ENCODE measurements around the gene WAPL.
A peak's percentile ranks its signal among the peaks of the same experiment; 100 is the strongest.
"Not testable (repeated sequence)": the region's sequence is repeated elsewhere in the genome, so short reads cannot be mapped to it uniquely, and the experiment has no call there.

The WAPL gene

DNA sequence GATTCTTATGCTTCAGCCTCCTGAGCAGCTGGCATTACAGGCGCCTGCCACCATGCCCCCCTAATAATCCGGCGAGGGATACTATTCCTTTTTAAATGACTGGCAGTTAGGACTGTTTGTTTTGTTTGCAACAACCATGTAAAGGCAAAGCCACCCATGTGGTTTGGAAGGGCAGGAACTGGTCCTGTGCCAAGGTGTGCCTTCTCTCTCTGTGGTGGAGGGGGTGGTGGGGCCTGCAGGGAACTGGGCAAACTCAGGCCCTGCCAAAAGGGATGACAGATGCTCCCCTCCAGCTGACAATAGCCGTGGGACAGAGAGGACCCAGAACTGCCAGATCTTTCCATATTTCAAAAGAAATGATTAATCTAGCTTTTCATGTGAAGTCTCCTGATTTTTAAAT, 23.5 kb upstream of the WAPL start:
- Histone ChIP-seq H3K27ac (ENCODE audit: insufficient read depth, low read length, poor library complexity, severe bottlenecking) (no peak overlapping the region), H3K4me3 (ENCODE audit: insufficient read depth, low read depth, low read length, poor library complexity, severe bottlenecking) (no peak overlapping the region), H3K9me3 (ENCODE audit: control insufficient read depth, low read length) (no peaks in the 10 kb centered on the region), H3K36me3 (ENCODE audit: control insufficient read depth, insufficient read depth, low read length) (no peaks in the 10 kb centered on the region), H3K27me3 (replicated peaks; ENCODE audit: control insufficient read depth, insufficient read depth, low read length, poor library complexity, severe bottlenecking) (no peaks in the 10 kb centered on the region), H3K4me1 (ENCODE audit: control insufficient read depth, insufficient read depth, low read length, poor library complexity, severe bottlenecking) (no peaks in the 10 kb centered on the region)
- no peak for DNase-seq

DNA sequence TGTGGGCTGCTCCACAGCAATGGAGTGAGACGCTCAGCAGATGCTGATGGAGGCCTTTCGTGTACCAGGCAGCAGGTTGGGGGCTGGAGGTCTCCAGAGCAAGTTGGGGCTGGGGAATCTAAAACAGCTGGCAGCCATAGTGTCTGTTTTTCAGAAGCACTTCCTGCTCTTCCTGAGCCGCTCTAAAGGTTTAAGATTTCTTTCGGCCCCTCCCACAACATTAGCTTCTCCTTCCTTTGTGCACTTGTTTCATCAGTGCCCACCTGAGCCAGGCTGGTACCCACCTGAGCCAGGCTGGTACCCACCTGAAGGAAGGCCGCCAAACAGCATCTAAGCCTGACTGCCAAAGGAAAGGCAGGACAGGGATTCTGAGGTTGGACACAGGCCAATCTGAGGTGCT, 18.4 kb upstream of the WAPL start:
- no peak for DNase-seq
- no peaks in the 10 kb centered on the region for H3K27me3 ChIP-seq (replicated peaks; ENCODE audit: control insufficient read depth, insufficient read depth, low read length, poor library complexity, severe bottlenecking)
- no peaks in the 10 kb centered on the region for H3K36me3 ChIP-seq (ENCODE audit: control insufficient read depth, insufficient read depth, low read length)
- H3K27ac ChIP-seq (ENCODE audit: insufficient read depth, low read length, poor library complexity, severe bottlenecking), result no peak overlapping the region
- H3K4me3 ChIP-seq (ENCODE audit: insufficient read depth, low read depth, low read length, poor library complexity, severe bottlenecking), result no peak overlapping the region
- peaks cover 7% of the 10 kb centered on the region for H3K4me1 ChIP-seq (ENCODE audit: control insufficient read depth, insufficient read depth, low read length, poor library complexity, severe bottlenecking)
- no peaks in the 10 kb centered on the region for H3K9me3 ChIP-seq (ENCODE audit: control insufficient read depth, low read length)

DNA sequence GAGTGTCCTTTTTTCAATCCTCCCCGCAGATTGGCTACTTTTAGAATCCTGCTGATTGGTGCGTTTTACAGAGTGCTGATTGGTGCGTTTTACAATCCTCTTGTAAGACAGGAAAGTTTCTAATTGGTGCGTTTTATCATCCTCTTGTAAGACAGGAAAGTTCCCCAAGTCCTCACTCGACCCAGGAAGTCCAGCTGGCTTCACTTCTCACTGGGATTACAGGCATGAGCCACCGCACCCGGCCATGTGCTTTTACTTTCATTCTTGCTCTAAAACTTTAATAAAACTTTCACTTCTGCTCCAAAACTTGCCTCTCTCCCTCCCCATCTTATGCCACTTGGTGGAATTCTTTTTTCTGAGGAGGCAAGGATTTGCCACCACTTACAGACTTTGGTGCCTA, 17.0 kb upstream of the WAPL start:
- H3K4me1 ChIP-seq (ENCODE audit: control insufficient read depth, insufficient read depth, low read length, poor library complexity, severe bottlenecking), result peaks cover 7% of the 10 kb centered on the region
- no peak for DNase-seq
- no peaks in the 10 kb centered on the region for H3K27me3 ChIP-seq (replicated peaks; ENCODE audit: control insufficient read depth, insufficient read depth, low read length, poor library complexity, severe bottlenecking)
- no peaks in the 10 kb centered on the region for H3K36me3 ChIP-seq (ENCODE audit: control insufficient read depth, insufficient read depth, low read length)
- no peaks in the 10 kb centered on the region for H3K9me3 ChIP-seq (ENCODE audit: control insufficient read depth, low read length)
- no peak overlapping the region for H3K4me3 ChIP-seq (ENCODE audit: insufficient read depth, low read depth, low read length, poor library complexity, severe bottlenecking)
- no peak overlapping the region for H3K27ac ChIP-seq (ENCODE audit: insufficient read depth, low read length, poor library complexity, severe bottlenecking)

DNA sequence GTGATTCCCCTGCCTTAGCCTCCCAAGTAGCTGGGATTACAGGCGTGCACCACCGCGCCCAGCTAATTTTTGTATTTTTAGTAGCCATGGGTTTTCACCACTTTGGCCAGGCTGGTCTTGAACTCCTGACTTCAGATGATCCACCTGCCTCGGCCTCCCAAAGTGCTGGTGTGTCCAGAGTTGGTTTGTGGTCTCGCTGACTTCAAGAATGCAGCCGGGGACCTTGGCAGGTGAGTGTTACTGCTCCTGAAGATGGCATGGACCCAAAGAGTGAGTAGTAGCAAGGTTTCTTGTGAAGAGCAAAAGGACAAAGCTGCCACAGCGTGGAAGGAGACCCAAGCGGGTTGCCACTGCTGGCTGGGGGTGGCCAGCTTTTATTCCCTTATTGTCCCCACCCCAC, 16.4 kb upstream of the WAPL start:
- H3K9me3 ChIP-seq (ENCODE audit: control insufficient read depth, low read length); H3K4me1 ChIP-seq (ENCODE audit: control insufficient read depth, insufficient read depth, low read length, poor library complexity, severe bottlenecking): not testable (repeated sequence)

DNA sequence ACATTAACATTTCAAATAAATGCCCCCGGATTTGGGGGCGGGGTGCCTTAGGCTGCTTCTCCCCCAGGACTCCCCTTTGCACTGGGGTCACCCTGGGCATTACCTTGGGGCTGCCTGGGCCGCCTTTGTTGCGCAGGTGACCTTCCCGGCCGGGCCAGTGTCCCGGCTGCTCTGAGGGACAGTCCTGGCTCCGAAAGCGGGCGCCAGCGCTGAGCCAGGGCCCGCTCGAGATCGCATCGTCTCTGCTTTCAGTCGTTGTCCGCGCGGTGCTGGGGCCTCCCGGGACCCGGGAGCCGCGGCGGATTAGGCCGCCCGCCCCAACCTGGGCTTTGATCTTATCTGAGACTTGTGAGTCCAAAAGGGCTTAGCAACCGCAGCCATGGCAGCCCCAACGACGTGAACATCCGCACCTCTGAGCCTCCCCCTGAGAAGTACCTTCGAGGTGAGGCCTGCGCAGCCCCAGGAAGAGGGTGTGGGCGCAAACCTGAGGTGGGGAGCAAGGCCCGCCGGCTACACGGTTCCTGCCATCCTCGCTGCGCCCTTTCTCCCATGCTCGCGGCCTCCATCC, 14.8 kb upstream of the WAPL start:
- peak; percentile 34 to 38 (median 34) for DNase-seq
- Histone ChIP-seq H3K36me3 (ENCODE audit: control insufficient read depth, insufficient read depth, low read length) (no peaks in the 10 kb centered on the region), H3K4me3 (ENCODE audit: insufficient read depth, low read depth, low read length, poor library complexity, severe bottlenecking) (peak overlapping the region; percentile 23), H3K27ac (ENCODE audit: insufficient read depth, low read length, poor library complexity, severe bottlenecking) (peak overlapping the region; percentile 50), H3K27me3 (replicated peaks; ENCODE audit: control insufficient read depth, insufficient read depth, low read length, poor library complexity, severe bottlenecking) (no peaks in the 10 kb centered on the region), H3K9me3 (ENCODE audit: control insufficient read depth, low read length) (no peaks in the 10 kb centered on the region), H3K4me1 (ENCODE audit: control insufficient read depth, insufficient read depth, low read length, poor library complexity, severe bottlenecking) (peaks cover 7% of the 10 kb centered on the region)

More for the DNA sequence above, 16.4 kb upstream of the WAPL start:
- H3K27me3 ChIP-seq (replicated peaks; ENCODE audit: control insufficient read depth, insufficient read depth, low read length, poor library complexity, severe bottlenecking); DNase-seq; H3K36me3 ChIP-seq (ENCODE audit: control insufficient read depth, insufficient read depth, low read length); H3K4me3 ChIP-seq (ENCODE audit: insufficient read depth, low read depth, low read length, poor library complexity, severe bottlenecking); H3K27ac ChIP-seq (ENCODE audit: insufficient read depth, low read length, poor library complexity, severe bottlenecking): not testable (repeated sequence)

DNA sequence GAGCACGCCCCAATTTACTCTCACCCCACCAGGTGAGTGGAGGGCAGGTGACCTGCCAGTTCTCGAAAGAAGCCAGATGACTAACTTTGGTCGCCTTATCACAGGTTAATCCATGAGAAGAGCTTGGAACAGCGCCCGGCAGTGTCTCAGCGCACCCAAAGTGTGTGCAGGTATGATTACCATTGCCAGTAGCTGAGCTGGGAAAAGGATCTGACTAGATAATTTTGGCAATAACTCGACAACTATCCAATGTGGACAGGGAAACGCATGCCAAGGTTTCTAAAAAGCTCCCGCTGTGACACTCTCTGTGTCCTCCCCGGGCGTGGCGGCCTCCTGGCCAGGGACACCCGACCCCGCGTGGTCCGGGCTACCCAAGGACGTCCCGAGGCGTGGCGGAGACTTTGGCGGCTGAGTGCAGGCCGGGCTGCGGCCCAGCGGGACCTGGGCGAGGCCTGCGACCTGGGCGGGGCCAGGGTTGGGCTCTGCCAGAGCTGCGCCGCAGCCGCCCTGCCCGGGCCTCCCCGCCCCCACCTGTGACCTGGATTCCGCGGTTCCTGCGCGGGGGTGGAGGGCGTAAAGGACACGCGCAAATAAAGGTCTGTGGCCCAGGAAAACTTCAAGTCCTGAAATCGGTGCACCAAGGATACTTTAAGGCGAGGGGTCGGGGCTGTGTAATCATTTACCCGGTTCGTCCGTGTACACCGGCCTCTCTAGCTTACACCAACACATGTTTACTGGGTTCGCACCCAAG, 13.7 kb upstream of the WAPL start:
- Histone ChIP-seq H3K4me3 (ENCODE audit: insufficient read depth, low read depth, low read length, poor library complexity, severe bottlenecking) (no peak overlapping the region), H3K4me1 (ENCODE audit: control insufficient read depth, insufficient read depth, low read length, poor library complexity, severe bottlenecking) (peaks cover 7% of the 10 kb centered on the region), H3K27ac (ENCODE audit: insufficient read depth, low read length, poor library complexity, severe bottlenecking) (no peak overlapping the region), H3K27me3 (replicated peaks; ENCODE audit: control insufficient read depth, insufficient read depth, low read length, poor library complexity, severe bottlenecking) (no peaks in the 10 kb centered on the region), H3K36me3 (ENCODE audit: control insufficient read depth, insufficient read depth, low read length) (no peaks in the 10 kb centered on the region), H3K9me3 (ENCODE audit: control insufficient read depth, low read length) (no peaks in the 10 kb centered on the region)
- peak in 2 of 3 donors; percentile 19 to 25 for DNase-seq

DNA sequence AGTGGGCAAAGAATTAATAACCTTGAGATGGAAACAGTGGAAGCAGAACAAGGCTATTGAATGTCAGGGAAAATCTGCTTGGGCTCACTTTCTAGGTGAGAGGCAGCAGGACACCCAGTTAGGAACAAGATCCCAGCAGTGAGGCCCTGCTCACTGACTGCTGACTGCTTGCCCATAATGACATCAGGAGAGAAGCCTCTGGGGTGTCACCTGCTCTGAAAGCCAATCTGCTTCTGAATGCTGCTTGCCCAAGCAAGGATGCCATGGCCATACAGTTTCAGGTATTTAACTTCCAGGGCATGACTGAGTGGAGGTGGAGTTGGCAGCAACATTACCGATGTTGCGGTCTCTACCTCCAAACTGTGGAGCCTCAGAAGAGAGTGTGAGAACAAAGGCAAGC, 11.7 kb upstream of the WAPL start:
- H3K36me3 ChIP-seq (ENCODE audit: control insufficient read depth, insufficient read depth, low read length), result no peaks in the 10 kb centered on the region
- DNase-seq, result no peak
- peaks cover 7% of the 10 kb centered on the region for H3K4me1 ChIP-seq (ENCODE audit: control insufficient read depth, insufficient read depth, low read length, poor library complexity, severe bottlenecking)
- H3K9me3 ChIP-seq (ENCODE audit: control insufficient read depth, low read length), result no peaks in the 10 kb centered on the region
- H3K27ac ChIP-seq (ENCODE audit: insufficient read depth, low read length, poor library complexity, severe bottlenecking), result no peak overlapping the region
- H3K27me3 ChIP-seq (replicated peaks; ENCODE audit: control insufficient read depth, insufficient read depth, low read length, poor library complexity, severe bottlenecking), result no peaks in the 10 kb centered on the region
- no peak overlapping the region for H3K4me3 ChIP-seq (ENCODE audit: insufficient read depth, low read depth, low read length, poor library complexity, severe bottlenecking)

DNA sequence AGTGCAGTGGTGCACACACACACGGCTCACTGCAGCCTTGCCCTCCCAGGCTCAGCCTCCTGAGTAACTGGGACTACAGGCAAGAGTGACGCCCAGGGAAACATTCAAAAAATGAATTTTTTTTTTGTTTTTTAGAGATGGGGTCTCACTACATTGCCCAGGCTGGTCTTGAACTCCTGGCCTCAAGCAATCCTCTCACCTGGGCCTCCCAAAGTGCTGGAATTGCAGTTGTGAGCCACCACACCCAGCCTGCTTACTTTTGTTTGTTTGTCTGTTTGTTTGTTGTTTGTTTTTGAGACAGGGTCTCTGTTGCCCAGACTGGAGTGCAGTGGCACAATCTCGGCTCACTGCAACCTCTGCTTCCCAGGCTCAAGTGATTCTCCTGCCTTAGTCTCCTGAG, 7.1 kb upstream of the WAPL start:
- not testable (repeated sequence) for DNase-seq; H3K27ac ChIP-seq (ENCODE audit: insufficient read depth, low read length, poor library complexity, severe bottlenecking); H3K27me3 ChIP-seq (replicated peaks; ENCODE audit: control insufficient read depth, insufficient read depth, low read length, poor library complexity, severe bottlenecking); H3K4me3 ChIP-seq (ENCODE audit: insufficient read depth, low read depth, low read length, poor library complexity, severe bottlenecking); H3K9me3 ChIP-seq (ENCODE audit: control insufficient read depth, low read length); H3K36me3 ChIP-seq (ENCODE audit: control insufficient read depth, insufficient read depth, low read length); H3K4me1 ChIP-seq (ENCODE audit: control insufficient read depth, insufficient read depth, low read length, poor library complexity, severe bottlenecking)

DNA sequence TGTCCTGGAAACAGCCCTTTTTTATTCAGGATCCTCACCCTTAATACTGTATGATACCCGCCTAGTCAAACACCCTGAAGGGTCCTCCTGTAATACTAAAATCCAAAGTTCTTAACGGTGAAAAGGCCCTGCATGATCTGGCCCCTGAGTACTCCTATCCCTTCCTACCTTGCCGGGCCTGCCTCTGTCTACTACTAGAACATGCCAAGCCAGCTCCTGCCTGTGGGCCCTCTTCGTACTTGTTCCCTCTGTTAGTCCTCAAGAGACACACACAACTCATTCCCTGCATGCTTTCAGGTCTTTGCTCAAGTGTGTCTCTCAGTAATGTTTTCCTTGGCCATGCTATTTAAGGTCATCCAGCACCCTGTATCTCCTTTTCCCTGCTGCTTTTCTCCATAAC, 5.0 kb upstream of the WAPL start:
- no peak overlapping the region for H3K27ac ChIP-seq (ENCODE audit: insufficient read depth, low read length, poor library complexity, severe bottlenecking)
- H3K4me1 ChIP-seq (ENCODE audit: control insufficient read depth, insufficient read depth, low read length, poor library complexity, severe bottlenecking), result peaks cover 4% of the 10 kb centered on the region
- H3K27me3 ChIP-seq (replicated peaks; ENCODE audit: control insufficient read depth, insufficient read depth, low read length, poor library complexity, severe bottlenecking), result no peaks in the 10 kb centered on the region
- H3K9me3 ChIP-seq (ENCODE audit: control insufficient read depth, low read length), result no peaks in the 10 kb centered on the region
- no peak overlapping the region for H3K4me3 ChIP-seq (ENCODE audit: insufficient read depth, low read depth, low read length, poor library complexity, severe bottlenecking)
- no peak for DNase-seq
- H3K36me3 ChIP-seq (ENCODE audit: control insufficient read depth, insufficient read depth, low read length), result no peaks in the 10 kb centered on the region

DNA sequence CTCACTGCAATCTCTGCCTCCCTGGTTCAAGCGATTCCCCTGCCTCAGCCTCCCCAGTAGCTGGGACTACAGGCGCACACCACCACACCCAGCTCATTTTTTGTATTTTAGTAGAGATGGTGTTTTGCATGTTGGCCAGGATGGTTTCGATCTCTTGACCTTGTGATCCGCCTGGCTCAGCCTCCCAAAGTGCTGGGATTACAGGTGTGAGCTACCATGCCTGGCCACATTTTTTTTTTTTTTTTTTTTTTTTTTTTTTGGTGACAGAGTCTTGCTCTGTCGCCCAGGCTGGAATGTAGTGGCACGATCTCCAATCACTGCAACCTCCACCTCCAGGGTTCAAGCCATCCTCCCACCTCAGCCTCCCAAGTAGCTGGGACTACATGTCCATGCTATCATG, 4.1 kb upstream of the WAPL start:
- not testable (repeated sequence) for H3K36me3 ChIP-seq (ENCODE audit: control insufficient read depth, insufficient read depth, low read length); H3K4me3 ChIP-seq (ENCODE audit: insufficient read depth, low read depth, low read length, poor library complexity, severe bottlenecking); H3K27ac ChIP-seq (ENCODE audit: insufficient read depth, low read length, poor library complexity, severe bottlenecking); H3K4me1 ChIP-seq (ENCODE audit: control insufficient read depth, insufficient read depth, low read length, poor library complexity, severe bottlenecking); H3K27me3 ChIP-seq (replicated peaks; ENCODE audit: control insufficient read depth, insufficient read depth, low read length, poor library complexity, severe bottlenecking); DNase-seq; H3K9me3 ChIP-seq (ENCODE audit: control insufficient read depth, low read length)

Measured in effector memory CD4-positive, alpha-beta T cell (primary cell).